NCI-H345 treated with DMSO at 0.1 percent for 48 hours (cell line): ENCODE data around the gene MDGA2.
"Not testable (repeated sequence)": the region's sequence is repeated elsewhere in the genome, so short reads cannot be mapped to it uniquely, and the experiment has no call there.

Experiments
- DNase-seq: peaks from one replicate; lab custom pipeline; 2025; ENCODE audit not compliant: unreplicated experiment; lab: John Stamatoyannopoulos, UW

MDGA2 gene

DNA sequence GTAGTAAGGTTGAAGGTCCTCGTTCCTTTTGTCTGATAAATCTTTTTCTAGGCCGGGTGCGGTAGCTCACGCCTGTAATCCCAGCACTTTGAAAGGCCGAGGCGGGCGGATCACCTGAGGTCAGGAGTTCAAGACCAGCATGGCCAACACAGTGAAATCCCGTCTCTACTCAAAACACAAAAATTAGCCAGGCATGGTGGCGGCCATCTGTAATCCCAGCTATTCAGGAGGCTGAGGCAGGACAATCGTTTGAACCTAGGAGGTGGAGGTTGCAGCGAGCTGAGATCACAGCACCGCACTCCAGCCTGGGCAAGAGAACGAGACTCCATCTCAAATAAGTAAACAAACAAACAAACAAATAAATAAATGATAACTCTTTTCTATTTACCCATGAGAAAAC lies 51.3 kb downstream of the MDGA2 start:
- DNase-seq: not testable (repeated sequence)

GRCh38 chr14:47619392-47619791 lies 56.0 kb downstream of the MDGA2 start:
- no peak for DNase-seq

- DNase-seq: no peak
Observed at GRCh38 chr14:47606566-47606965, 68.8 kb downstream of the MDGA2 start.

- DNase-seq: no peak
Observed at GRCh38 chr14:47596860-47597259, 78.5 kb downstream of the MDGA2 start.

- DNase-seq: no peak
Observed at GRCh38 chr14:47596232-47596631, 79.2 kb downstream of the MDGA2 start.

- DNase-seq: no peak
Observed at GRCh38 chr14:47595552-47595951, 79.9 kb downstream of the MDGA2 start.

DNA sequence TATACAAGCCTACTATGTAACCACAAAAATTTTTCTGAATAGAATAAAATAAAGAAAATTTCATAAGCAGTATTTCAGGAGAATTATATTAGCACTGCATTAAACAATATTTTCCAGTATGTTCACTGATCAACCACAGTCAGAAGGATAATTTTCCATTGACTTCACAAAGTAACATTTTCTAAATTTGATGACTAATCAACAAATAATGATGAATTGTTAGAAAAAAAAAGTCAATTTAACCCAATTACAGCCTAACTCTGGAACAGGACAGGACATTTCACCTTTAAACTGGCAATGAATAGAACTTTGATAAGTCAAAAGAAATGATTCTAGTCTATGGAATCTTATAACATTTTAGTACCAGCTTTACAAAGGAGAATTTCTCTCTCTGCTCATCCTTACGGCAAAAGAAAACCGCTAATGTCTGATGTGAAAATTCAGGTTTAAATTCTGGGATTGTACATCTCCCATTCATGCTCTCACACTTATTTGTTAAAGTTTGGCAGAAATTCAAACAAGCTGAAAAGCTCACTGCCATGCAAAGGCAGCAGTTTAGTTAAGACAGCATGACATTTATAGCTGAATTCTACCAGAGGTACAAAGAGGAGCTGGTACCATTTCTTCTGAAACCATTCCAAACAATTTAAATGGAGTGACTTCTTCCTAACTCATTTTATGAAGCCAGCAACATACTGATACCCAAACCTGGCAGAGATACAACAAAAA lies 84.5 kb downstream of the MDGA2 start:
- no peak for DNase-seq

GRCh38 chr14:47585447-47585846 lies 90.0 kb downstream of the MDGA2 start:
- DNase-seq: no peak

DNA sequence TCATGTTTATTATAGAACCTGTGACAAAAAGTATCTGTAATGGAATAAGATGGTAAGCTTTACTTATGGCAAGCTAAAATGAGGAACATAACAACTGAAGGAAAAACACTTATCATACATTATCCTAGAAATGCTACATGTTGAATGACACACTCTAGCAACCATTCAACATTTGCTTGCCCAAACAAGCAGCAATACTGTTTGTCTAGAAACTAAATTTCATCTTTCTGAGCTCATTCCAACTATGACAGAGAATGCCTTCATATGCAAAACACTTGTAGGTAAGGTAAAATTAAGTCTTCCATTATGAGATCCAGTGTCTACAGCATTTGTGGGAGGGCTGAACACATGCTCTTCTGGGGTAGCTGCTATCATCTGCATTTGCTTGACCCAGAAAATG lies 108.1 kb downstream of the MDGA2 start:
- DNase-seq: no peak

DNA sequence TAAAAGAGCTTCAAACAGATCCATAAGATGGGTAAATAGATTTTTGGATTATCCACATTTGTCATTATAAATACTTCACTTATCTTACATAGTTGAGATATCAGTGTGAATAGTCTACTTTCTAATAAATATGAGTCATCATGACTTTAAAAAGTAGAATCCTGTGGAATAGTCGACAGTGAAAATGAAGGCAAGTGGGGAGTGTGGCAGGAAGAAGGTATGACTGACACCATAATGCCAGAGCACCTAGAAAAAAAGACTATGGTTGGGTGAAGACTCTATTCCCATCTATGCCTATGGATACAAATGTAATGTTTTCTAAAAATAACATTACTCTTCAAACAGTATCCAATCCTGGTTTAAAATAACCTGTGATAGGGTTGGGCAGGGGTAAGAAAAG lies 117.5 kb downstream of the MDGA2 start:
- DNase-seq: no peak

DNA sequence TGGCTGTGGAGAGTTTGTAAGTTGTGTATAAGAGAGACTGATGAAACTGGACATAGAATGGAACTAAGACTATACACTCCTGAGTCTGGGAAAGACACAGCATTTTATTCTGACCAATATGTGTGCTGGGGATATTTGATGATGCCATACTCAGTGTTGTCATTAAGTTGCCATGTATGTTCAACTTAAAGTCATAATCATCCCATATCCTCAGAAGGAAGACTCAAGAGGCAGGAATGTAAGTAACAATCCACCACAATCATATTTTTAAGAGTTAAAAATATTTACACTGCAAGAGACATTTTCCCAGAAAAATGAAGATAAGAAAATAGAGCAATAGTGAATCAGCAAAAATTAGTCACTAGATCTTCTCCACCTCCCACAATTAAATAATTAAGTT lies 120.1 kb downstream of the MDGA2 start:
- DNase-seq: no peak

DNA sequence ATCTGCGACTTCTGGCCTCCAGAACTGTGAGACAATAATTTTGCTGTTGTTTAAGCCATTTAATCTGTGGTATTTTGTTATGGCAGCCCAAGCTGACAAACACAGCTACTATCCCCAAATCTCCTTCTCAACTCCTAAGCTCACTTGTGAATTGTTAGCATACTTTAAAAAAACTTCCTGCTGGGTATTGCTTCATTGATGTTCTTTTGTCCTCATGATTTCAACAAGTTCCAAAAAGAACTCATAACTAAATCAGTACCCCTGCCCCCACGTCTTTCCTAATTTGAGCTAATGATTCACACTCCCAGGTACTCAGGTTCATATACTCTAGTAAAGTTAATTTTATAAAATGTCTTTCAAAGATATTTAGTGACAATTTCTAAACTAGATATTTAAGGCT lies 125.5 kb downstream of the MDGA2 start:
- no peak for DNase-seq

GRCh38 chr14:47543459-47543858 lies 131.9 kb downstream of the MDGA2 start:
- DNase-seq: no peak

- no peak for DNase-seq
Observed at GRCh38 chr14:47541662-47542061, 133.7 kb downstream of the MDGA2 start.

- DNase-seq: no peak
Observed at GRCh38 chr14:47539031-47539461, 136.4 kb downstream of the MDGA2 start.

DNA sequence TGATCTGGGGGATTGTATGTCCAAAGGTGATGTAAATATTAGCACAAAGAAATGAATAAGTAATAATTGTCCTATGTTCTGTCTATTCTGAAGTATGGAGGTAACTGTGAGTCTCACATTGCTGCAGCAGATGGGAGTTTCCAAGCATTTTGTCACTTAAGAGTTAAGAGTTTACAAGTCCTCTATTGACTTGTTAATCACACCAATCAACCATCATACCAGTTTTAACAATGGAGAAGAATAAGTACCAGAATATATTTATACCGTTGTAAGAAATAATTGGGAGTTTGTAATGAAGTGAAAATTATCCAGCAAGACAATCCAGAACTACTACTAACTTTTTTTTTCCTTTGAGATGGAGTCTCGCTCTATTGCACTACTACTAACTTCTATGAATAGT lies 139.1 kb downstream of the MDGA2 start:
- no peak for DNase-seq

DNA sequence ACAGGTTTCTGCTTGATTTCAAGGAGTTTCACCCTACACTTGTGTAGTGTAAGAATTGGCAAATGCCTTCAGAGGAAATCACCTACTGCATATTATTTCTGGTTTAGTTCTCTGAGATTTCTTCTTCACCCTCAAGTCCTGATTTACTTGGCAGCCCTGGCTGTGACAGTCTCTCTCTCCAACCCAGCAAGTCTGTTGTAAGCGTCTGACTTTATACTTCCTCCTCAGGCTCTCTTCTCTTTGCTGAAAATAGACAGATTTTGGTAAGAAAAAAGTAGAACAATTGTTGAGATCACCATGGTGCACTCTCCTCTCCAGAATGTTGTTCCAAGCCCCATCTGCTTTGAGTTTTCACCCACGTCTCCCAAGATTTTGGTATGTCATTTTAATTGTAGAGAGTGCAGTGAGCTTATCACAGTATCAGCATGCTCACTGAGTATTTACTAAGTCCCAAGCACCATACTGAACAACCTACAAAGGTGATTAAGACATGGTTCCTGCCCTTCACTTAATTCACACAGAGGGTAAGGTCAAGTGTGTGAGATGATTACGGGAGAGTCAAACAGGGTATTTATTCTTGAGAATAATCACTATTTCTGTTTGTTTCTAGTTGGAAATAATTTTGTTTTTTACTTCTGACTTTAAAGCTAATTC lies 148.7 kb downstream of the MDGA2 start:
- DNase-seq: no peak

DNA sequence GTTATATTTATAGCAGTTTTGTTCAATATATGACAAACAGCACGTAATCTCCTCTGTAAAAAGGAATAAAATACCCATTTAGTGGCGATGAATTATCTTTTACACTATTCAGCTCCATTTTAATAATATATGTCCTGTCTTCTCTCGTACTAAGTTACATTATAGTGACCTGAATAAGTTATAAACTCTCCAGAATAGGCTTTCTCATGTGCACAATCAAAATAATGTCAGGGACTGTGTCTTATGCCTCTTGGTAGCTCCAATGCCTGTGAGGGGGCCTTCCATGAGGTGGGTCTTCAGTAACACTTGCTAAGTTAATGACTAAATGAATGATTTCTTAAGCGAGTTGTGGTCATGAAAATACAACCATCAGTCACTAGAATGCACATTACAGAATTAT lies 150.9 kb downstream of the MDGA2 start:
- DNase-seq: no peak

- no peak for DNase-seq
Observed at GRCh38 chr14:47520382-47520781, 155.0 kb downstream of the MDGA2 start.

DNA sequence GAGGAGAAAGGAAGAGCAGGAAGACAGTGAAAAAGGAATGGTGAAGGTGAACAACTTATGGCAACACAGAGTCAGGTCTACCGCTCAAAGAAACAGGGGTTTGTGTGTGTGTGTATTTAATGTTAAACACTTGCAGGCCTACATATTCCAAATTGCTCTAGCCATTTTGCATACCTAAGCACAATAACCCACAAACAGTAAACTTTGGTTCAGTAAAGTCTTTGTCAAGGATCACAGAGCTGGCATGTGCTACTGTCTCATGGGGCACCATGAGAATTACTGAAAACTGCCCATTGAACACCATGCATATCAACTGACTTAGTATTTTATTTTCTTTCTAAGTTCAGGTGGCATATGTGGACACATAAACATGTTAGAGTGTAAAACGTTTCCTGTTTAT lies 163.6 kb downstream of the MDGA2 start:
- no peak for DNase-seq

DNA sequence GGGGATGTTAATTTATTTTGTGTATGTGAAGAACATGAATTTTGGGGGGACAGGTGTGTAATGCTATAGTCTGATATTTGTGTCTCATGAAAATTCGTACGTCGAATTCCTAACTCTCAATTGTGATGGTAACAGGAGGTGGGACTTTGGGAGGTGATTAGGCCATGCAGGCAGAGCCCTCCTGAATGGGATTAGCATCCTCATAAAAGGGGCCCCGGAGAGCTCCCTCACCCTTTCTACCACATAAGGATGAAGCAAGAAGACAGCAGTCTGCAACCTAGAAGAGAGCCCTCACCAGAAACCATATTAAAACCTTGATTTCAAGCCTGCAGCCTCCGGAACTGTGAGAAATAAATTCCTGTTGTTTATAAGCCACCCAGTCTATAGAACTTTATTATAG lies 165.4 kb downstream of the MDGA2 start:
- no peak for DNase-seq

- no peak for DNase-seq
Observed at GRCh38 chr14:47507861-47508260, 167.5 kb downstream of the MDGA2 start.

DNA sequence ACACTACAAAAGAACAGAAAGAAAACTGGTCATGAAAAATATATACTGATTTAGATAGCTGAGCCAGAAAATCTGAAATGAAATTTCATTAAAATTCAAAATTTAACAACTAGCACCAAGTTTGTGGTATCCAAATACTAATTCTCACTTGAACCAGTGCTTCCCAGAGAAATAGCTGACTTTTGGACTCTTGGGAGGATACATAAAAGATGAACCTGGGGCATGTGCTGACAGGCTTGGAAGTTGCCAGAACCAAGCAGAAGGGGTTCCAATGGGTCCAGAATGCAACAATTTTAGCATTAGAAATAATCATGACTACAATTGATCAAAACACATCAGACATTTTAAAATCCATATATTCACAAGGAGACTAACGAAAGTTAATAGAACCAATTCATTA lies 175.0 kb downstream of the MDGA2 start:
- no peak for DNase-seq
